Thoracic aorta (tissue), 2 donors: ENCODE measurements around the gene FGD1. TPM values are rescaled to one million over a fixed set of nuclear protein-coding genes. Genes with fewer than 3 reads are reported as not detected.

Experiments used
- ATAC-seq: fragments of 150-250 bp; one replicate; pipeline ENCODE4 v1.8.0; 2017; ENCODE audit warnings: low read depth; ENCODE audit not compliant: insufficient number of reproducible peaks, low FRiP score
- DNase-seq: peaks from one replicate; pipeline ENCODE4 v3.0.0-alpha.2; 2020; ENCODE audit warnings: low spot score
- H3K27ac ChIP-seq, 2 donors: fragments of 200-600 bp; sonication (generic); 1 replicate in 1 of 2; 2 replicates in 1 of 2; pipeline ENCODE4 v1.5.1; 2016; ENCODE audit warnings: mild to moderate bottlenecking in 2 of 2, moderate library complexity in 2 of 2
- H3K27me3 ChIP-seq: fragments of 200-600 bp; sonication (generic); replicated peaks from 2 replicates; pipeline ENCODE4 v1.6.0; 2016; ENCODE audit warnings: mild to moderate bottlenecking; ENCODE audit not compliant: insufficient read depth
- H3K36me3 ChIP-seq: fragments of 200-600 bp; sonication (generic); one replicate; pipeline ENCODE4 v1.5.1; 2016
- H3K4me1 ChIP-seq, 2 donors: fragments of 200-600 bp; sonication (generic); 1 replicate in 1 of 2; 2 replicates in 1 of 2; pipeline versions ENCODE4 v1.5.1 to v1.6.0; 2016; ENCODE audit warnings: low read depth in 2 of 2, mild to moderate bottlenecking in 1 of 2; ENCODE audit not compliant: control insufficient read depth in 1 of 2
- H3K4me3 ChIP-seq: fragments of 200-600 bp; sonication (generic); 2 replicates; pipeline ENCODE4 v1.5.1; 2016; ENCODE audit warnings: mild to moderate bottlenecking
- H3K9me3 ChIP-seq: fragments of 200-600 bp; sonication (generic); 2 replicates; pipeline ENCODE4 v1.5.1; 2016
- total RNA-seq, 2 donors: library from RNA; depleted of rRNA; stranded (reverse); fragments of >200 nt; gene quantifications; one replicate each; pipeline versions ENCODE4 v1.1.0 to v1.2.3, GENCODE V29; 2016
- TF ChIP-seq, protein P1 (sequence below): fragments of 200-600 bp; sonication (generic); IDR thresholded peaks from one replicate; pipeline ENCODE4 v1.5.1; 2019; ENCODE audit warnings: antibody characterized with exemption

The FGD1 gene
- total RNA-seq, 2 donors from 2014 or later = 7.0 to 11.5 TPM

DNA sequence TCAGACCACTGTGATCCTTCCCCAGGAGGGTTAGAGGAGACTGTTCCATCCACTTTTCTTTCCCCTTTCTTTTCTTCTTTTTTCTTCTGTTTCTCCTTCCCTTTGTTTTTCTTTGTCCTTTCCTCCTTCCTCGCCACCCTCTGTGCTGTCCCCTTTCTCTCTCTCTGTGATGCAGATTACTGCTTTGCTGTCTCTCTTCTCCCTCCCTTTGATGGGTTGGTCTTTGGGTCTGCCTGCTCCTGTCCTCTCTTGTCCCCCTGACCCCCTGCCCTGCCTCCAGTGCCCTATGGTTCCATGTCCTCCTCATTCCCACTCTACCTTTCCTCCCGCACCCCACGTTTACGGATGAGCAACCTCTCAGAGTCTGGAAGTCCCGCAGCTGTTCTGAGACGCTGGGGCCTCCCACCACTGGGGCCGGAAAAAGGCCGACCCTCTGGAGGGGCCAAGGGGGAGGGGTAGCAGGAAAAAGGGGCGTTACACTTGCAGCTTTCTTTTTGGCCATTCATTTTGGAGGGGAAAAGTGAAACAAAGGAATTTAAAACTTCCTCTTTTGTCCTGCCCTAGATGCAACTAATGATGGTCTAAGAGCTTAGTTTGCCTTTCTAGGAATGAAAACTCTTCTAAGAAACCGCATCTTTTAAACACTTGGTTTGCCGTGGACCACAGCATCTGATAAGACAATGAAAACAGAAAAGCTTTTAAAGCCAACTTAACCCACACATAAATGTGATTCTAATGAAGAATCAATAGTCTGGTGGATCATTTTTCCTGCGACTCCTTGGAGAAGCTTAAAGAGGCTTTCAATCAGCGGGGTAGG, 80.3 kb downstream of the FGD1 start:
- no peaks in the 10 kb centered on the region for H3K9me3 ChIP-seq

DNA sequence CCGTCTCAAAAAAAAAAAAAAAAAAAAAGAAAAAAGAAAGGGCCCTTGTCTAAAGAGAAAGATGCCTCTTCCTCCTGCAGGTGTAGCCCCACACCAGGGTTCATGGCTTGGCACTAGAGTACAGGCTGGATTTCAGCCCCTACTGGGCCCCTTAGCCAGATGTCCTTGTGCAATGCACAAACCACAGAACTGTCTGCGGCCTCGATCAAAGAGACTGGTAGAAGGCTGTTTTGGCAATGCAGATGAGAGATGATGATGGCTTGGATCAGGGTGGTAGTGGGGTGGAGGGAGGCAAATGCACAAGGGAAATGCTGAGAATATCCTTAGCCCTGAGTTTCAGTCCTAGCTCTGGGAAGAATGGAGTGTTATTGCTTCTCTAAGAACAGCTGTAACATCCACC, 82.3 kb downstream of the FGD1 start:
- Histone ChIP-seq H3K27me3 (no peaks in the 10 kb centered on the region), H3K27ac (no peak overlapping the region), H3K4me1 (no peaks in the 10 kb centered on the region), H3K36me3 (no peaks in the 10 kb centered on the region), H3K9me3 (no peaks in the 10 kb centered on the region), H3K4me3 (no peak overlapping the region)
- DNase-seq (no peak), ATAC-seq (no peak)
- TF ChIP-seq, protein P1, sequence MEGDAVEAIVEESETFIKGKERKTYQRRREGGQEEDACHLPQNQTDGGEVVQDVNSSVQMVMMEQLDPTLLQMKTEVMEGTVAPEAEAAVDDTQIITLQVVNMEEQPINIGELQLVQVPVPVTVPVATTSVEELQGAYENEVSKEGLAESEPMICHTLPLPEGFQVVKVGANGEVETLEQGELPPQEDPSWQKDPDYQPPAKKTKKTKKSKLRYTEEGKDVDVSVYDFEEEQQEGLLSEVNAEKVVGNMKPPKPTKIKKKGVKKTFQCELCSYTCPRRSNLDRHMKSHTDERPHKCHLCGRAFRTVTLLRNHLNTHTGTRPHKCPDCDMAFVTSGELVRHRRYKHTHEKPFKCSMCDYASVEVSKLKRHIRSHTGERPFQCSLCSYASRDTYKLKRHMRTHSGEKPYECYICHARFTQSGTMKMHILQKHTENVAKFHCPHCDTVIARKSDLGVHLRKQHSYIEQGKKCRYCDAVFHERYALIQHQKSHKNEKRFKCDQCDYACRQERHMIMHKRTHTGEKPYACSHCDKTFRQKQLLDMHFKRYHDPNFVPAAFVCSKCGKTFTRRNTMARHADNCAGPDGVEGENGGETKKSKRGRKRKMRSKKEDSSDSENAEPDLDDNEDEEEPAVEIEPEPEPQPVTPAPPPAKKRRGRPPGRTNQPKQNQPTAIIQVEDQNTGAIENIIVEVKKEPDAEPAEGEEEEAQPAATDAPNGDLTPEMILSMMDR = no peak

More for the DNA sequence above, 80.3 kb downstream of the FGD1 start:
- H3K27me3 ChIP-seq = no peaks in the 10 kb centered on the region
- no peak overlapping the region for H3K4me3 ChIP-seq
- ATAC-seq (no peak), DNase-seq (no peak)
- no peaks in the 10 kb centered on the region for H3K4me1 ChIP-seq
- H3K27ac ChIP-seq = no peak overlapping the region
- H3K36me3 ChIP-seq = no peaks in the 10 kb centered on the region
- TF ChIP-seq, protein P1 = no peak

DNA sequence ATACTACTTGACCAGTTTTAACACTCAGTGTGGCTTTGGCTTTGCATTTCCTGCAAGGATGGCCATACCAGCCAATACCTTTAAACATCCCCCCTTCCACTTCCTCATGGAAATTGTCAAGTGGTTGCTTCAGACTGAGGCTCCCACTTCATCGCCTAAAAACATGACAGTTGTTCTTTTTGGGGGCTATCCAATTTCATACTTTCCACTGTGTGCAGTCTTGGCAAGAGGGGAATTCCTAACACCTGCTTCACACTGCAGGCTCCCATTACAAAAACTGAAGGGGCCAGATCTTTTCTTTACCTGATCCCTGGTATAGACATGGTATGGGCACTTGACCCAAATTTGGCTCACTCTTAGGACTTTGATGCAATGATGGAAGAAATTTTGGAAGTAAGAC, 84.3 kb downstream of the FGD1 start:
- TF ChIP-seq, protein P1 = no peak
- DNase-seq (no peak), ATAC-seq (no peak)
- H3K27ac ChIP-seq = no peak overlapping the region
- no peaks in the 10 kb centered on the region for H3K4me1 ChIP-seq
- no peak overlapping the region for H3K4me3 ChIP-seq
- H3K36me3 ChIP-seq = no peaks in the 10 kb centered on the region
- no peaks in the 10 kb centered on the region for H3K9me3 ChIP-seq
- H3K27me3 ChIP-seq = no peaks in the 10 kb centered on the region

DNA sequence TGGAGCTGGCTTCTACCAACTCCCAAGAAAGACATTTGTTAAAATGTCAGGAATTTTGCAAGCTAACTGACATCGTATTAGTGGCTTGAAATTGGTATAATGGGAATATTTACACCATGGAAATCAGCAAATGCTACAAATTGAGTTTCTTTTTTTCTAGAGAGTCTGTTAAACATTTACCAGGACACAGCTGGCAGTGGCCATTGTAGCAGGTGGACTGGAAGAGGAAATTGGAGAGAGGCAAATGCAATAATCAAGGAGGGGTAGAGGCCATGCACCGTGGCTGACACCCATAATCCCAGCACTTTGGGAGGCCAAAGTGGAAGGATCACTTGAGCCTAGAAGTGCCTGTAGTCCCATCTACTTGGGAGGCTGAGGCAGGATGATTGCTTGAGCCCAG, 88.8 kb downstream of the FGD1 start:
- H3K4me3 ChIP-seq = no peak overlapping the region
- no peak for ATAC-seq

DNA sequence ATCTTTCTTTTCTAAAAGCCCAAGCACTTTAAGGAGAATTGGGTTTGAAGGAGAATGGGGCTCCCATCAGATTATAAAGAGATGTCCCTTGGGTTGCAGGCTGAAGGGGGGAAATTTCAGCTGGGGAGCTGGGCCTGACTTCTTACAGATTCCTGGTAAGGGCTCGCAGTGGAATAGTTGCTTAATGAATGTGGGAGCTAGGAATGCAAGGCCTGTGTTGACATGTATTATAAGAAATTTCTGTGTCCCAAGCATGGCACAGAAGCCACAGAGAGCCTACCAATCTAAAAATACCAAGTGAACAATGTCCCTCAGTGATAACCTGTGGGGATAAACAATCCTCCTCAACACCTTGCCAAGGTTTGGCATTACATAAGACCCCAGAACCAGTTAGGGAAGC, 98.9 kb downstream of the FGD1 start:
- no peak for DNase-seq
- H3K36me3 ChIP-seq = no peaks in the 10 kb centered on the region
- TF ChIP-seq, protein P1 = no peak
- H3K27me3 ChIP-seq = no peaks in the 10 kb centered on the region
- no peaks in the 10 kb centered on the region for H3K4me1 ChIP-seq
- H3K9me3 ChIP-seq = no peaks in the 10 kb centered on the region
- ATAC-seq = no peak
- no peak overlapping the region for H3K4me3 ChIP-seq
- H3K27ac ChIP-seq = no peak overlapping the region

More for the DNA sequence above, 88.8 kb downstream of the FGD1 start:
- no peak for DNase-seq
- TF ChIP-seq, protein P1 = no peak
- Histone ChIP-seq H3K27me3 (no peaks in the 10 kb centered on the region), H3K4me1 (no peaks in the 10 kb centered on the region), H3K36me3 (no peaks in the 10 kb centered on the region), H3K9me3 (no peaks in the 10 kb centered on the region), H3K27ac (no peak overlapping the region)

Other genes with a start within 250 kb of the FGD1 start
- 1 to 10 TPM; 2.8 to 3.7 TPM for gene WNK3, start 138.2 kb downstream of the FGD1 start, total RNA-seq
- gene TSR2, start 55.8 kb downstream of the FGD1 start, total RNA-seq = 10 to 100 TPM; 24.8 to 30.1 TPM
- 10 to 100 TPM; 46.3 to 49.9 TPM for gene GNL3L, start 34.0 kb upstream of the FGD1 start, total RNA-seq